ENCODE measurements around the gene VTCN1. TPM values are rescaled to one million over a fixed set of nuclear protein-coding genes. Genes with fewer than 3 reads are reported as not detected.

The VTCN1 gene
- total RNA-seq, 4 donors from 2014 or later: not detected

DNA sequence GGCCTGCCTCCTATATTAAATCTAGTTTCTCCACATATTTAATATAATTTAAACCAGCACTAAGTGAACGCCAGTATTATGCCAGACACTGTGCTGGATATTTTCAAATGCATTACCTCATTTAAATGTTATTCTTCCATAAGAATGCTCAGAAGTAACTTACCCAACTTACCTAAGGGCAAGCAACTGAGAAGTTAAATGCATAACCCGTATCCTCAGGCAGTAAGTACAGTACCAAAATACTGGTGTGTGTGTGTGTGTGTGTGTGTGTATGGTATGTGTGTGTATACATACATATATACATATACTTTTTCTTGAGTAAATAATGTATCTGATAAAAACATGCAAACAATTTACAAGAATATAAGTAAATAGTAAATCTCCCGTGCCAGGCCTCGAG is 80.2 kb downstream of the VTCN1 start:
- 90% methylated on average over 4 of the region's 4 CpGs for WGBS
- no peak for DNase-seq (ENCODE audit: extremely low spot score)
- TF ChIP-seq, protein P1, sequence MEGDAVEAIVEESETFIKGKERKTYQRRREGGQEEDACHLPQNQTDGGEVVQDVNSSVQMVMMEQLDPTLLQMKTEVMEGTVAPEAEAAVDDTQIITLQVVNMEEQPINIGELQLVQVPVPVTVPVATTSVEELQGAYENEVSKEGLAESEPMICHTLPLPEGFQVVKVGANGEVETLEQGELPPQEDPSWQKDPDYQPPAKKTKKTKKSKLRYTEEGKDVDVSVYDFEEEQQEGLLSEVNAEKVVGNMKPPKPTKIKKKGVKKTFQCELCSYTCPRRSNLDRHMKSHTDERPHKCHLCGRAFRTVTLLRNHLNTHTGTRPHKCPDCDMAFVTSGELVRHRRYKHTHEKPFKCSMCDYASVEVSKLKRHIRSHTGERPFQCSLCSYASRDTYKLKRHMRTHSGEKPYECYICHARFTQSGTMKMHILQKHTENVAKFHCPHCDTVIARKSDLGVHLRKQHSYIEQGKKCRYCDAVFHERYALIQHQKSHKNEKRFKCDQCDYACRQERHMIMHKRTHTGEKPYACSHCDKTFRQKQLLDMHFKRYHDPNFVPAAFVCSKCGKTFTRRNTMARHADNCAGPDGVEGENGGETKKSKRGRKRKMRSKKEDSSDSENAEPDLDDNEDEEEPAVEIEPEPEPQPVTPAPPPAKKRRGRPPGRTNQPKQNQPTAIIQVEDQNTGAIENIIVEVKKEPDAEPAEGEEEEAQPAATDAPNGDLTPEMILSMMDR (IDR thresholded peaks at IDR 0.05): no peak
- no peak for TF ChIP-seq POLR2AphosphoS5 (IDR thresholded peaks at IDR 0.05)
- no peak for TF ChIP-seq EP300 (IDR thresholded peaks at IDR 0.05)
- TF ChIP-seq POLR2A (IDR thresholded peaks at IDR 0.05; ENCODE audit: low read depth): no peak
- Histone ChIP-seq H3K4me1 (peaks cover 0 to 6% (median 1%) of the 10 kb centered on the region in 4 donors), H3K27ac (replicated peaks in 1 of 4) (no peak overlapping the region), H3K27me3 (no peaks in the 10 kb centered on the region), H3K4me3 (no peak overlapping the region), H3K36me3 (no peaks in the 10 kb centered on the region), H3K9me3 (no peaks in the 10 kb centered on the region)
- intact Hi-C loops (cut with DNase I): no loop called here

DNA sequence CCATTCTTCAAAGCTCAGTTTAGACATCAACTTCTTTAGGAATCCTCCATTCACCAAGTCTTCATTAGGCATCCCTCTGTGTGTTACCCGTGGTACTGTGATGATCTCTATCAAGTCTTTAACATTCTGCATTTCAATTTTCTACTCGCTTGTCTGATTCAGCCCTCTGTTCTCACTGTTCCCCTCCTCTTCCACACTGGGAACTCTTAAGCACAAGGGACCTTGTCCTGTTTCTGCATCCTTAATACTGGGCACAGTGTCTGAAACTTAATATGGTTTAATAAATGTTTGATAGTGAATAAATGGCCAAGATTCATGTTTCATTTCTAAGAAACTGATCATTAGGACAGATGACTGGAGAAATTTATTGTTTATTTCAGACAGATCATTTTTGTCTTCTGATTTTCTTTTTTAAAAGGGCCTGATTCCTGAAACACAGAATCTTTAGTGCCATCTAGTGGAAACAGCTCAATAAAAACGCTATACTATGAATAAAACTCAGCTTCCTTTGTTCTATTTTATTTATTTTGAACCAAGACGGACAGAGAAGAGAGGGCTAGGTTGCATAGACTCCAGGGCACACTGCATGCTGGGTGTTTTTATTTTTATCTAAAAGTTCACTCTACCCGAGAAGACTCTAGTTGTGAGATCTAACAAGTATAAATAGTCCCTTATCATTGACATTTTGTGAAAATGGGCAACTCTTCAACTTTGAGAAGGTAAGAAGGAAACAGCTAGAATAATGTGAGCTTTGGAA is 82.2 kb downstream of the VTCN1 start:
- H3K27ac ChIP-seq (replicated peaks in 1 of 4): no peak overlapping the region
- no peaks in the 10 kb centered on the region for H3K36me3 ChIP-seq
- DNase-seq (ENCODE audit: extremely low spot score): no peak
- H3K4me1 ChIP-seq: peaks cover 0 to 6% (median 1%) of the 10 kb centered on the region in 4 donors
- H3K9me3 ChIP-seq: no peaks in the 10 kb centered on the region
- H3K4me3 ChIP-seq: no peak overlapping the region
- no peaks in the 10 kb centered on the region for H3K27me3 ChIP-seq
- no peak for TF ChIP-seq POLR2A (IDR thresholded peaks at IDR 0.05; ENCODE audit: low read depth)
- TF ChIP-seq, protein P1 (IDR thresholded peaks at IDR 0.05): peak; percentile 51 to 58 (median 55)
- 25% methylated on average over 5 of the region's 5 CpGs for WGBS
- intact Hi-C loops (cut with DNase I): loop anchor here (2.0 to 10.0 kb wide), 3 partner anchors 62 to 554 kb away; partner anchors contain the start of genes CD58 and MAN1A2

DNA sequence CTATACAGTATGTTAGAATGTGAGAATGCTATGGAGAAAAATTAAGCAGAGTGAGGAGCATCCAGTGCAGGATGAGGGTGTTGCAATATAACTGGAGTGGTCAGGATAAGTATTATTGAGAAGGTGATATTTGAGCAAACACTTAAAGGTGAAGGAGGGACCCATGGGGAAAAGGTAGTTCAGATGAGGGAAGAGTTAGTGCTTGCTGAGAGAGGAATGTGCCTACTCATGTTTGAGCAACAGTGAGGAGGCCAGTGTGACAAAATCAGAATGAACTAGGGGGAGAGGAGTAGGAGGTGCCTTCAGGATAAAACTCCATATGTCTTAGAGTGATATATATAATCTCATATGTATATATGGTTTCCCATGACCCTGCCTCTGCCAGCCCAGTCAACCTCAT is 82.9 kb downstream of the VTCN1 start:
- intact Hi-C loops (cut with DNase I): loop anchor here (2.0 to 10.0 kb wide), 3 partner anchors 61 to 553 kb away; partner anchors contain the start of genes CD58 and MAN1A2
- no peaks in the 10 kb centered on the region for H3K9me3 ChIP-seq
- no peaks in the 10 kb centered on the region for H3K27me3 ChIP-seq
- TF ChIP-seq POLR2AphosphoS5 (IDR thresholded peaks at IDR 0.05) (no peak), POLR2A (IDR thresholded peaks at IDR 0.05; ENCODE audit: low read depth) (no peak), EP300 (IDR thresholded peaks at IDR 0.05) (no peak)
- TF ChIP-seq, protein P1 (IDR thresholded peaks at IDR 0.05): no peak
- no peaks in the 10 kb centered on the region for H3K36me3 ChIP-seq
- H3K4me3 ChIP-seq: no peak overlapping the region
- peaks cover 0 to 6% (median 1%) of the 10 kb centered on the region in 4 donors for H3K4me1 ChIP-seq
- no peak overlapping the region for H3K27ac ChIP-seq (replicated peaks in 1 of 4)
- no peak for DNase-seq (ENCODE audit: extremely low spot score)

DNA sequence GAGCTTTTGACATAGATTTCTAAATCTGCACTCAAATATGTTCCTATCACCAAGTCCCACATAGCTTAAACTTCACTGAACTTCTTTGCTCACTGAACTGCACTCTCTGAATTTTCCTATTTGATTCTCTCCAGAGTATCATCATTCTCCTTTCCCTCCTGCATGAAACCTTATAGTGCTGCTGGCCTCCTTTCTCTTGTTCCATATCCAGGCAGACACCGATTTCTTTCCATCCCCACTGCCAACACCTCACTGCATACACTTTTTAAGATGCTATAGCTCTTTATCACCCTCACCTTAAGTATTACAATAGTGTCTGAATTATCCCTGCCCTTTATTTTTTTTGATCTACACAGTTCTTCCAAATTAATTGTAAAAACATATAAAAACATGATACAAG is 86.1 kb downstream of the VTCN1 start:
- intact Hi-C loops (cut with DNase I): loop anchor here (10.0 kb wide), 2 partner anchors 240 to 550 kb away; partner anchors contain the start of genes CD58 and MAN1A2
- no peak for DNase-seq (ENCODE audit: extremely low spot score)
- TF ChIP-seq POLR2AphosphoS5 (IDR thresholded peaks at IDR 0.05) (no peak), POLR2A (IDR thresholded peaks at IDR 0.05; ENCODE audit: low read depth) (no peak)
- TF ChIP-seq, protein P1 (IDR thresholded peaks at IDR 0.05): no peak
- no peak overlapping the region for H3K27ac ChIP-seq (replicated peaks in 1 of 4)
- no peaks in the 10 kb centered on the region for H3K9me3 ChIP-seq
- H3K27me3 ChIP-seq: no peaks in the 10 kb centered on the region
- peaks cover 15 to 21% (median 20%) of the 10 kb centered on the region in 4 donors for H3K4me1 ChIP-seq
- H3K36me3 ChIP-seq: no peaks in the 10 kb centered on the region
- no peak overlapping the region for H3K4me3 ChIP-seq
- WGBS: 55% methylated on average over 1 of the region's 1 CpG
